Testis (tissue), 3 donors: ENCODE measurements around the gene PAPPA2. TPM values are rescaled to one million over a fixed set of nuclear protein-coding genes. Genes with fewer than 3 reads are reported as not detected.
"Not testable (repeated sequence)": the region's sequence is repeated elsewhere in the genome, so short reads cannot be mapped to it uniquely, and the experiment has no call there.

Experiments used
- DNase-seq: peaks from one replicate; pipeline ENCODE4 v3.0.0-alpha.2; 2019
- H3K27ac ChIP-seq, 2 donors: fragments of 200-600 bp; sonication (generic); one replicate each; pipeline ENCODE4 v1.5.1; 2019
- H3K27me3 ChIP-seq: fragments of 200-600 bp; sonication (generic); one replicate; pipeline ENCODE4 v1.5.1; 2019
- H3K36me3 ChIP-seq: fragments of 200-600 bp; sonication (generic); one replicate; pipeline ENCODE4 v1.5.1; 2017; ENCODE audit warnings: low read depth; ENCODE audit errors: missing control alignments
- H3K4me1 ChIP-seq: fragments of 200-600 bp; sonication (generic); one replicate; pipeline ENCODE4 v1.5.1; 2019
- H3K4me3 ChIP-seq, 2 donors: fragments of 200-600 bp; sonication (generic); one replicate each; pipeline ENCODE4 v1.5.1; 2017 to 2019
- H3K9me3 ChIP-seq: fragments of 200-600 bp; sonication (generic); one replicate; pipeline ENCODE4 v1.5.1; 2017
- POLR2A ChIP-seq: fragments of 450-650 bp; IDR thresholded peaks from one replicate; pipeline ENCODE4 v1.6.1; 2017; ENCODE audit warnings: antibody characterized with exemption, mild to moderate bottlenecking, moderate library complexity
- WGBS, 2 donors: methylation state at CpG; one replicate each; pipeline ENCODE4 v1.1.5; 2018; 5-methylcytosine and 5-hydroxymethylcytosine counted together
- intact Hi-C: fragments of 100-400 bp; cut with DNase I; formaldehyde crosslinking; loops from one replicate; pipeline ENCODE4 v1.15.1; 2023; ENCODE audit warnings: low total_unique reads
- polyA plus RNA-seq: library from polyadenylated mRNA; stranded (reverse); fragments of 350-450 nt; fragmentation: Illumina TruSeq; extraction: RNeasy Lipid Tissue Mini Kit (QIAGEN cat#74804); gene quantifications from one replicate; pipeline ENCODE4 v1.2.3, GENCODE V29; 2014; ENCODE audit warnings: low read depth, low replicate concordance; ENCODE audit not compliant: insufficient read depth
- total RNA-seq, 2 donors: library from RNA; depleted of rRNA; stranded (reverse); fragments of >200 nt; gene quantifications; one replicate each; pipeline ENCODE4 v1.2.3, GENCODE V29; 2016
- TF ChIP-seq, protein P1 (sequence below), 3 experiments: fragments of 450-650 bp in 2 of 3; fragments of 200-600 bp in 1 of 3; sonication (generic) in 1 of 3; IDR thresholded peaks; one replicate each; pipeline ENCODE4 v1.5.1; 2016 to 2019; ENCODE audit warnings: antibody characterized with exemption in 3 of 3, mild to moderate bottlenecking in 2 of 3, moderate library complexity in 1 of 3

The PAPPA2 gene
- total and polyA plus RNA-seq, 3 donors from 2014 or later, result 0.80 to 2.2 (median 2.2) TPM

DNA sequence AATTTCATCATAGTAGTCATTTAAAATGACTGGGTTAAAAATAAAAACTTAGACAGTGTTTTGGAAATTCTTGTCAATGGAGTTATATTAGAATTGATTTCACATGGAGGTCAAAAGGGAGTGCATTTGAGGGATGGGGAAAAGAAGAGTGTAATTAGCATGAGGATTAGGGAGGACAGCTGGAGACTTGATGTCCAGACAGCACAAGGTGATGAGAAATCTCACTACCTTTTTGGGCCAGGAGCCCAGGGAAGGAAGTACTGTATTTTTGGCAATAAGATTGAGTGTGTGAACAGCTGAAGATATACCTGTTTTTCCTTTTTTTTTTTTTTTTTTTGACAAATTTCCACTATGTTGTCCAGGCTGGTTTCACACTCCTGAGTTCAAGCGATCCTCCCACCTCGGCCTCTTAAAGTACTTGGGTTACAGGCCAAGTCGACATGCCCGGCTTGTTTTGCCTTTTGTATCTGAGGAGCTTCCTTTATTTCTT lies 163.6 kb downstream of the PAPPA2 start:
- H3K27me3 ChIP-seq, result no peaks in the 10 kb centered on the region

DNA sequence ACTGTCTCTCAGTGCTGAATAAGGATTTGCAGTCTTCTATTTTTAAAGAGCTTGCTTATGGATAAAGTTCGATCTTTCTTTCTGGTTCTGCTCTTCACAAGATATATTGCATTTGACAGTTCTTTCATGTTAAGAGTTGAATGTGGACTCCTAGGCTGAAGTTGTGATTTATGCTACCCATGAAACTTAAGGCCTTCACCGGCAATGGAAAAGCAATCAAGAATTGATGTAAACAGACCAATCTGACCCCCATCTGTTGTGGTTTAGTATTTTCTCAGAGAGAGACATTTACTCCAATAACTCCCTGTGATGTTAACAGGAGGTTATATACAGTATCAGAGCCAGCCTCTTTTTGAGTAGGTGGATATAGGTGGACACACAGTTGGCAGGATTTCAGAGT lies 165.8 kb downstream of the PAPPA2 start:
- Histone ChIP-seq H3K27ac (no peak overlapping the region), H3K36me3 (no peaks in the 10 kb centered on the region), H3K9me3 (no peaks in the 10 kb centered on the region), H3K4me3 (no peak overlapping the region), H3K4me1 (no peaks in the 10 kb centered on the region), H3K27me3 (no peaks in the 10 kb centered on the region)
- no peak for TF ChIP-seq POLR2A
- TF ChIP-seq, protein P1, sequence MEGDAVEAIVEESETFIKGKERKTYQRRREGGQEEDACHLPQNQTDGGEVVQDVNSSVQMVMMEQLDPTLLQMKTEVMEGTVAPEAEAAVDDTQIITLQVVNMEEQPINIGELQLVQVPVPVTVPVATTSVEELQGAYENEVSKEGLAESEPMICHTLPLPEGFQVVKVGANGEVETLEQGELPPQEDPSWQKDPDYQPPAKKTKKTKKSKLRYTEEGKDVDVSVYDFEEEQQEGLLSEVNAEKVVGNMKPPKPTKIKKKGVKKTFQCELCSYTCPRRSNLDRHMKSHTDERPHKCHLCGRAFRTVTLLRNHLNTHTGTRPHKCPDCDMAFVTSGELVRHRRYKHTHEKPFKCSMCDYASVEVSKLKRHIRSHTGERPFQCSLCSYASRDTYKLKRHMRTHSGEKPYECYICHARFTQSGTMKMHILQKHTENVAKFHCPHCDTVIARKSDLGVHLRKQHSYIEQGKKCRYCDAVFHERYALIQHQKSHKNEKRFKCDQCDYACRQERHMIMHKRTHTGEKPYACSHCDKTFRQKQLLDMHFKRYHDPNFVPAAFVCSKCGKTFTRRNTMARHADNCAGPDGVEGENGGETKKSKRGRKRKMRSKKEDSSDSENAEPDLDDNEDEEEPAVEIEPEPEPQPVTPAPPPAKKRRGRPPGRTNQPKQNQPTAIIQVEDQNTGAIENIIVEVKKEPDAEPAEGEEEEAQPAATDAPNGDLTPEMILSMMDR (IDR thresholded peaks at IDR 0.05), result no peak
- intact Hi-C loops, result no loop called here
- DNase-seq, result no peak
- 36 to 37% methylated on average over 2 of the region's 2 CpGs for WGBS, 2 donors

More for the DNA sequence above, 163.6 kb downstream of the PAPPA2 start:
- DNase-seq, result no peak
- no peak overlapping the region for H3K27ac ChIP-seq
- intact Hi-C loops, result no loop called here
- H3K36me3 ChIP-seq, result no peaks in the 10 kb centered on the region
- H3K9me3 ChIP-seq, result no peaks in the 10 kb centered on the region
- TF ChIP-seq, protein P1 (IDR thresholded peaks at IDR 0.05), result no peak
- no peak for TF ChIP-seq POLR2A
- WGBS, 2 donors, result 79% methylated on average over 4 of the region's 4 CpGs
- H3K4me1 ChIP-seq, result no peaks in the 10 kb centered on the region
- H3K4me3 ChIP-seq, result no peak overlapping the region

DNA sequence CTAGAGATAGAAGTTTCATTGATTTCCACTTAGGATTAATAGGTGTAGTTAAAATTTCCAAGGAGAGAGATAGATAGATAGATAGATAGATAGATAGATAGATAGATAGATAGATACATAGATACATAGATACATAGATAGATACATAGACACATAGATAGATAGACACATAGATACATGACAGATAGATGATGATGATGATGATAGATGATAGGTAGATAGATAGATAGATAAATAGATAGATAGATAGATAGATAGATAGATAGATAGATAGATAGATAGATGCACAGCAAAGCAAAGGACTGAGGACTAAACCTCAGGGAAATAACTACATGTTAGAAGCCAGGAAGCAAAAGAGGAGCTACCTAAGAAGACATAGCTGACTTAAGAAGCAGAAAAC lies 171.8 kb downstream of the PAPPA2 start:
- H3K36me3 ChIP-seq, intact Hi-C loops, H3K4me3 ChIP-seq, DNase-seq, H3K4me1 ChIP-seq, H3K27ac ChIP-seq, H3K27me3 ChIP-seq, H3K9me3 ChIP-seq: not testable (repeated sequence)

DNA sequence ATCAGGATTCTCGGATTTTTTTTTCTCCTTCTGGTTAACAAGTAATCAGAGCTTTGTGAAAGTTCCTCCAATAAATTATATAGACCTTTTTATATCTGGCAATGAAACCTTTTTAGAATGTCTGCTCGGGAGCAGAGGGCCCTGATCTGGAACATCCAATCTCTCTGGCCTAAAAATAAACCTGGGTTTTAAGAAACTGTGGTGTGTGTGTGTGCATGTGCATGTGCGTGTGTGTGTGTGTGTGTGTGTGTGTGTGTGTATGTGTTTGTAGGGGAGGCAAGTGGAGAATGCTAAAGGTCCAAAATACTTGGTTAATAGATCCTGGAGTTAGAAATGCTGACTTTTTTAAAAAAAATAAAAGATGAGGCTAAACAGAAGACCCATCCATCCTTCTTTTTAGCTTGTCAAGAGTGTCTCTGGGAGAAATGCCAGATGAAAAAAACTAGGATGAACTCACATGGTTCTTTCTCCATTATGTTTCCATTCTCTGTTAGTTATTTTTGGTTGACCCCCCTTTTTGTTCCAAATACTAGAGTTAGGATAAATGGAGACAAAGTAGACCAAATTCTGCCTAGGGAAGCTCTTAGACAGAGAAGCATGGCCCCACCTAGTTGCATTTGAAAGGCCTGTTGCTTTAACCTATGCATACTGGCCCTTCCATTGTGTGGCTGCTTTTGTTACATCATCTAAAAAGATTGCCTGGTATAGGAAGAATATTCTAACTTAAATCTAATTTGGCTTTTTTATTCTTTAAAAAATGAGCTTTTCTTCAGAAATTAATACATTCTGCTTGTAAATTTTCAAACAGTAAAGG lies 175.9 kb downstream of the PAPPA2 start:
- no peaks in the 10 kb centered on the region for H3K36me3 ChIP-seq
- TF ChIP-seq, protein P1 (IDR thresholded peaks at IDR 0.05), result no peak
- TF ChIP-seq POLR2A, result no peak
- no peaks in the 10 kb centered on the region for H3K4me1 ChIP-seq
- H3K27me3 ChIP-seq, result no peaks in the 10 kb centered on the region
- no peak overlapping the region for H3K27ac ChIP-seq
- no peak for DNase-seq
- H3K4me3 ChIP-seq, result no peak overlapping the region
- WGBS, 2 donors, result 58 to 69% methylated on average over 3 of the region's 3 CpGs
- intact Hi-C loops, result no loop called here
- H3K9me3 ChIP-seq, result no peaks in the 10 kb centered on the region

DNA sequence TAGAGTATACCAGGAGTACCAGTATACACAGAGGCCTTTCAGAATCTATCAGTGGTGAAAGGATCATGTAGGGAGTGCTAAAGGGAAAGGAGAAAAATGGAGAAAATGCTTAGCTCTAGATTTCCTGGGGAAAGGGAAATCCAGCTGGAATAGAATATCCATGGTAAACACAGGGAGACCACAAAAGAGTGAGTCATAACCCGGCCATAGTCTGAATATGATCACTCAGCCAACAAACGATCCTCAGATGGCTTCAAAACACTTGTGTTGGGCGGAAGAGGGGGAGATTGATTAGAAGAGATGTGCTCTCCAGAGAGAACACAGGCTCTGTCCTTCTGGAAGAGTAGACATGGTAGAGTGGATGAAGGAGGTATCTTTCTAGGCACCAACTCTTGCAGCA lies 180.6 kb downstream of the PAPPA2 start:
- intact Hi-C loops, result no loop called here
- no peaks in the 10 kb centered on the region for H3K36me3 ChIP-seq
- 87 to 91% methylated on average over 3 of the region's 3 CpGs for WGBS, 2 donors

More for the DNA sequence above, 180.6 kb downstream of the PAPPA2 start:
- H3K4me1 ChIP-seq, result no peaks in the 10 kb centered on the region
- no peak for TF ChIP-seq POLR2A
- TF ChIP-seq, protein P1 (IDR thresholded peaks at IDR 0.05), result no peak
- H3K27ac ChIP-seq, result no peak overlapping the region
- no peak overlapping the region for H3K4me3 ChIP-seq
- DNase-seq, result no peak
- H3K9me3 ChIP-seq, result no peaks in the 10 kb centered on the region
- no peaks in the 10 kb centered on the region for H3K27me3 ChIP-seq
